ENCODE measurements around the gene GCGR. TPM values are rescaled to one million over a fixed set of nuclear protein-coding genes. Genes with fewer than 3 reads are reported as not detected.

GCGR gene
- total and polyA plus RNA-seq, 2 of the 13 experiments (the other 11 are each of a cell fraction or from before 2014, with no cell fraction given), result 0.04 to 0.13 TPM

GRCh38 chr17:81831957-81832607 lies 28.1 kb downstream of the GCGR start (continued):
- TF ChIP-seq MZF1 (CRISPR knock-in tag; IDR thresholded peaks at IDR 0.05; ENCODE audit: borderline replicate concordance) (no peak), PTBP1 (IDR thresholded peaks at IDR 0.05; ENCODE audit: low read depth, low read length, poor library complexity, severe bottlenecking) (no peak), ZNF781 (CRISPR knock-in tag; IDR thresholded peaks at IDR 0.05; ENCODE audit: borderline replicate concordance, not compliant biosample characterization) (no peak), SNAI1 (CRISPR knock-in tag; IDR thresholded peaks at IDR 0.05; ENCODE audit: borderline replicate concordance) (no peak), ZNF280D (CRISPR knock-in tag; IDR thresholded peaks at IDR 0.05) (no peak), ZKSCAN8 (CRISPR knock-in tag; IDR thresholded peaks at IDR 0.05; ENCODE audit: borderline replicate concordance) (no peak), NCOA1 (CRISPR knock-in tag; IDR thresholded peaks at IDR 0.05) (no peak; the same call in 1 of the 2 replicates), ZNF558 (CRISPR knock-in tag; IDR thresholded peaks at IDR 0.05; ENCODE audit: borderline replicate concordance) (no peak), ZNF83 (CRISPR knock-in tag; IDR thresholded peaks at IDR 0.05; ENCODE audit: borderline replicate concordance) (no peak), ZFY (CRISPR knock-in tag; IDR thresholded peaks at IDR 0.05) (no peak), DNMT3B (CRISPR knock-in tag; conservative IDR thresholded peaks at IDR 0.05) (no peak), LCORL (IDR thresholded peaks at IDR 0.05) (no peak), LCORL (CRISPR knock-in tag; IDR thresholded peaks at IDR 0.05) (0 out of 2 replicates have a peak, but pooled peaks have one; percentile 25), HNRNPL (IDR thresholded peaks at IDR 0.05; ENCODE audit: low read depth, low read length) (no peak), ESRRA (CRISPR knock-in tag; IDR thresholded peaks at IDR 0.05; ENCODE audit: low read depth) (no peak), CREM (IDR thresholded peaks at IDR 0.05) (no peak), CREM (CRISPR knock-in tag; IDR thresholded peaks at IDR 0.05) (no peak), KDM1A (CRISPR knock-in tag; IDR thresholded peaks at IDR 0.05) (no peak), SALL2 (CRISPR knock-in tag; IDR thresholded peaks at IDR 0.05) (no peak), ZNF570 (CRISPR knock-in tag; IDR thresholded peaks at IDR 0.05; ENCODE audit: borderline replicate concordance) (no peak), ZNF546 (CRISPR knock-in tag; conservative IDR thresholded peaks at IDR 0.05) (no peak), MTA1 (CRISPR knock-in tag; IDR thresholded peaks at IDR 0.05; ENCODE audit: borderline replicate concordance) (no peak; the same call in 1 of the 2 replicates), IRF1 (CRISPR knock-in tag; IDR thresholded peaks at IDR 0.05; ENCODE audit: low read depth) (no peak), ZBTB39 (CRISPR knock-in tag; IDR thresholded peaks at IDR 0.05) (no peak), RAD21 (CRISPR knock-in tag; IDR thresholded peaks at IDR 0.05) (no peak), ATF1 (CRISPR knock-in tag; IDR thresholded peaks at IDR 0.05) (no peak), RBM39 (IDR thresholded peaks at IDR 0.05; ENCODE audit: low read depth, low read length, poor library complexity, severe bottlenecking) (no peak)

All from HepG2 (cell line).